WTC11 (cell line): ENCODE measurements around the gene C19orf85. TPM values are rescaled to one million over a fixed set of nuclear protein-coding genes. Genes with fewer than 3 reads are reported as not detected.

Experiments
- ATAC-seq: fragments of 200-7000 bp; cut with Tn5 transposase; 2 replicates; pipeline ENCODE4 v1.10.0; 2021; ENCODE audit warnings: mild to moderate bottlenecking, moderate library complexity
- CTCF ChIA-PET: fragments of 300-600 bp; sonication (Branson Sonifier 250); formaldehyde crosslinking; loops from one replicate; lab custom pipeline; 2021; ENCODE audit warnings: antibody characterized with exemption; lab: Charles Lee
- POLR2A ChIA-PET: fragments of 350-600 bp; sonication (Branson Sonifier 250); formaldehyde crosslinking; loops from one replicate; lab custom pipeline; 2021; ENCODE audit warnings: antibody characterized with exemption; lab: Charles Lee
- DNase-seq: peaks from one replicate; pipeline ENCODE4 v3.0.0; 2021; ENCODE audit warnings: low spot score
- H3K27ac Mint-ChIP-seq: 2 replicates; pipeline ENCODE4 v1.8.0; 2021; ENCODE audit warnings: mixed read lengths
- H3K27me3 Mint-ChIP-seq: 2 replicates; pipeline ENCODE4 v1.8.0; 2021; ENCODE audit warnings: low read depth, mild to moderate bottlenecking, moderate library complexity, mixed read lengths
- H3K36me3 Mint-ChIP-seq: 2 replicates; pipeline ENCODE4 v1.8.0; 2021; ENCODE audit warnings: mixed read lengths
- H3K4me1 Mint-ChIP-seq: 2 replicates; pipeline ENCODE4 v1.8.0; 2022; ENCODE audit warnings: mixed read lengths
- H3K4me3 Mint-ChIP-seq: 2 replicates; pipeline ENCODE4 v1.8.0; 2021; ENCODE audit warnings: mild to moderate bottlenecking, moderate library complexity, mixed read lengths
- H3K9me3 Mint-ChIP-seq: 2 replicates; pipeline ENCODE4 v1.8.0; 2021; ENCODE audit warnings: mixed read lengths
- CDX4 ChIP-seq: fragments of 250-450 bp; sonication (Bioruptor Pico); IDR thresholded peaks from 2 replicates; pipeline ENCODE4 v1.9.0; 2021; ENCODE audit warnings: moderate library complexity, mild to moderate bottlenecking, inconsistent platforms, borderline replicate concordance
- CREB1 ChIP-seq: sonication (generic); formaldehyde crosslinking; IDR thresholded peaks from 2 replicates; pipeline ENCODE4 v1.8.0; 2023; ENCODE audit warnings: mild to moderate bottlenecking, missing genetic modification reagents
- CREM ChIP-seq: sonication (generic); formaldehyde crosslinking; IDR thresholded peaks from 2 replicates; pipeline ENCODE4 v1.8.1; 2022; ENCODE audit warnings: mild to moderate bottlenecking, missing genetic modification reagents, moderate library complexity
- E2F5 ChIP-seq: sonication (generic); formaldehyde crosslinking; IDR thresholded peaks from 2 replicates; pipeline ENCODE4 v1.8.1; 2022; ENCODE audit warnings: mild to moderate bottlenecking, moderate library complexity, missing genetic modification reagents
- EMX1 ChIP-seq: fragments of 250-450 bp; sonication (Bioruptor Pico); IDR thresholded peaks from 2 replicates; pipeline ENCODE4 v1.8.0; 2021; ENCODE audit warnings: mild to moderate bottlenecking
- NFATC4 ChIP-seq: fragments of 250-450 bp; sonication (Bioruptor Pico); IDR thresholded peaks from 2 replicates; pipeline ENCODE4 v1.9.0; 2021; ENCODE audit warnings: mild to moderate bottlenecking
- NR2C2 ChIP-seq: sonication (generic); formaldehyde crosslinking; IDR thresholded peaks from 2 replicates; pipeline ENCODE4 v1.8.0; 2022; ENCODE audit warnings: mild to moderate bottlenecking, missing genetic modification reagents
- NR3C1 ChIP-seq: sonication (generic); formaldehyde crosslinking; conservative IDR thresholded peaks from 2 replicates; pipeline ENCODE4 v1.8.1; 2023; ENCODE audit warnings: low read depth, mild to moderate bottlenecking, missing genetic modification reagents
- PRRX2 ChIP-seq: fragments of 250-450 bp; sonication (Bioruptor Pico); IDR thresholded peaks from 2 replicates; pipeline ENCODE4 v1.8.0; 2021; ENCODE audit warnings: mild to moderate bottlenecking
- RELA ChIP-seq: sonication (generic); formaldehyde crosslinking; IDR thresholded peaks from 2 replicates; pipeline ENCODE4 v1.8.1; 2022; ENCODE audit warnings: missing genetic modification reagents, mild to moderate bottlenecking, borderline replicate concordance
- SOX15 ChIP-seq: fragments of 250-450 bp; sonication (Bioruptor Pico); IDR thresholded peaks from 2 replicates; pipeline ENCODE4 v1.9.0; 2021; ENCODE audit warnings: mild to moderate bottlenecking
- SP1 ChIP-seq: sonication (generic); formaldehyde crosslinking; conservative IDR thresholded peaks from 2 replicates; pipeline ENCODE4 v1.8.1; 2022; ENCODE audit warnings: missing genetic modification reagents
- TEAD1 ChIP-seq: sonication (generic); formaldehyde crosslinking; IDR thresholded peaks from 2 replicates; pipeline ENCODE4 v1.8.0; 2022; ENCODE audit warnings: mild to moderate bottlenecking, missing genetic modification reagents
- TEAD4 ChIP-seq: sonication (generic); formaldehyde crosslinking; IDR thresholded peaks from 2 replicates; pipeline ENCODE4 v1.8.0; 2022; ENCODE audit warnings: mild to moderate bottlenecking, missing genetic modification reagents
- ZNF219 ChIP-seq: sonication (generic); formaldehyde crosslinking; IDR thresholded peaks from 2 replicates; pipeline ENCODE4 v1.8.0; 2023; ENCODE audit warnings: missing genetic modification reagents, mild to moderate bottlenecking, borderline replicate concordance
- ZNF232 ChIP-seq: sonication (generic); formaldehyde crosslinking; IDR thresholded peaks from 2 replicates; pipeline ENCODE4 v1.8.0; 2022; ENCODE audit warnings: mild to moderate bottlenecking, missing genetic modification reagents
- ZNF317 ChIP-seq: sonication (generic); formaldehyde crosslinking; IDR thresholded peaks from 2 replicates; pipeline ENCODE4 v1.8.1; 2023; ENCODE audit warnings: low read depth, mild to moderate bottlenecking, moderate library complexity, missing genetic modification reagents, borderline replicate concordance
- total RNA-seq: library from RNA; stranded (reverse); gene quantifications from 3 replicates; pipeline ENCODE4 v1.2.3, GENCODE V29; 2021
- TF ChIP-seq, protein P1 (sequence below): sonication (generic); formaldehyde crosslinking; IDR thresholded peaks from 2 replicates; pipeline ENCODE4 v1.8.0; 2023; ENCODE audit warnings: missing genetic modification reagents, mild to moderate bottlenecking, borderline replicate concordance
- TF ChIP-seq, protein P2 (sequence below): fragments of 250-450 bp; sonication (Bioruptor Pico); IDR thresholded peaks from 2 replicates; pipeline ENCODE4 v1.9.0; 2021; ENCODE audit warnings: mild to moderate bottlenecking
- TF ChIP-seq, protein P3 (sequence below): sonication (generic); formaldehyde crosslinking; IDR thresholded peaks from 2 replicates; pipeline ENCODE4 v1.8.0; 2022; ENCODE audit warnings: mild to moderate bottlenecking, missing genetic modification reagents

Gene C19orf85
- total RNA-seq, 1 experiment from 2014 or later, result 2.2 TPM

- ATAC-seq, result no peak
Measured at GRCh38 chr19:55485439-55486011, 21.0 kb upstream of the C19orf85 start.

GRCh38 chr19:55484593-55485438, 20.3 kb upstream of the C19orf85 start, which contains the start of gene NAT14:
NAT14 (plus strand) TSS chr19:55485188; CDS start chr19:55485709, 521 bp downstream.
- peak within 1 kb of the TSS; percentile 87 for H3K27ac Mint-ChIP-seq
- no peaks in the 10 kb centered on the region for H3K27me3 Mint-ChIP-seq
- H3K36me3 Mint-ChIP-seq, result no peaks in the 10 kb centered on the region
- DNase-seq (peak; percentile 89), ATAC-seq (peak; percentile 58)
- ChIA-PET POLR2A (interaction anchor here (0.5 to 1.3 kb wide), 5 partner anchors 8 to 163 kb away, joined by 3 to 11 read pairs (median 3); partner anchors contain the start of gene ZNF628), CTCF (interaction anchor here (0.7 to 13.5 kb wide), 9 partner anchors 10 to 596 kb away, joined by 3 to 96 read pairs (median 4); partner anchors contain the start of genes FIZ1, ISOC2 and U2AF2)
- H3K9me3 Mint-ChIP-seq, result no peaks in the 10 kb centered on the region
- peaks cover 23% of the 10 kb centered on the region for H3K4me1 Mint-ChIP-seq
- peak within 1 kb of the TSS; percentile 82 for H3K4me3 Mint-ChIP-seq
- peak; percentile 30; the same call in 1 of the 2 replicates for TF ChIP-seq E2F5 (CRISPR knock-in tag)
- no peak for TF ChIP-seq TEAD4 (CRISPR knock-in tag)
- no peak for TF ChIP-seq NR3C1
- peak; percentile 94 for TF ChIP-seq CREM
- TF ChIP-seq CDX4 (CRISPR knock-in tag), result no peak
- no peak for TF ChIP-seq NR2C2
- TF ChIP-seq, protein P1, sequence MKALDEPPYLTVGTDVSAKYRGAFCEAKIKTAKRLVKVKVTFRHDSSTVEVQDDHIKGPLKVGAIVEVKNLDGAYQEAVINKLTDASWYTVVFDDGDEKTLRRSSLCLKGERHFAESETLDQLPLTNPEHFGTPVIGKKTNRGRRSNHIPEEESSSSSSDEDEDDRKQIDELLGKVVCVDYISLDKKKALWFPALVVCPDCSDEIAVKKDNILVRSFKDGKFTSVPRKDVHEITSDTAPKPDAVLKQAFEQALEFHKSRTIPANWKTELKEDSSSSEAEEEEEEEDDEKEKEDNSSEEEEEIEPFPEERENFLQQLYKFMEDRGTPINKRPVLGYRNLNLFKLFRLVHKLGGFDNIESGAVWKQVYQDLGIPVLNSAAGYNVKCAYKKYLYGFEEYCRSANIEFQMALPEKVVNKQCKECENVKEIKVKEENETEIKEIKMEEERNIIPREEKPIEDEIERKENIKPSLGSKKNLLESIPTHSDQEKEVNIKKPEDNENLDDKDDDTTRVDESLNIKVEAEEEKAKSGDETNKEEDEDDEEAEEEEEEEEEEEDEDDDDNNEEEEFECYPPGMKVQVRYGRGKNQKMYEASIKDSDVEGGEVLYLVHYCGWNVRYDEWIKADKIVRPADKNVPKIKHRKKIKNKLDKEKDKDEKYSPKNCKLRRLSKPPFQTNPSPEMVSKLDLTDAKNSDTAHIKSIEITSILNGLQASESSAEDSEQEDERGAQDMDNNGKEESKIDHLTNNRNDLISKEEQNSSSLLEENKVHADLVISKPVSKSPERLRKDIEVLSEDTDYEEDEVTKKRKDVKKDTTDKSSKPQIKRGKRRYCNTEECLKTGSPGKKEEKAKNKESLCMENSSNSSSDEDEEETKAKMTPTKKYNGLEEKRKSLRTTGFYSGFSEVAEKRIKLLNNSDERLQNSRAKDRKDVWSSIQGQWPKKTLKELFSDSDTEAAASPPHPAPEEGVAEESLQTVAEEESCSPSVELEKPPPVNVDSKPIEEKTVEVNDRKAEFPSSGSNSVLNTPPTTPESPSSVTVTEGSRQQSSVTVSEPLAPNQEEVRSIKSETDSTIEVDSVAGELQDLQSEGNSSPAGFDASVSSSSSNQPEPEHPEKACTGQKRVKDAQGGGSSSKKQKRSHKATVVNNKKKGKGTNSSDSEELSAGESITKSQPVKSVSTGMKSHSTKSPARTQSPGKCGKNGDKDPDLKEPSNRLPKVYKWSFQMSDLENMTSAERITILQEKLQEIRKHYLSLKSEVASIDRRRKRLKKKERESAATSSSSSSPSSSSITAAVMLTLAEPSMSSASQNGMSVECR (CRISPR knock-in tag), result 0 out of 2 replicates have a peak, but pooled peaks have one; percentile 68
- TF ChIP-seq, protein P2, sequence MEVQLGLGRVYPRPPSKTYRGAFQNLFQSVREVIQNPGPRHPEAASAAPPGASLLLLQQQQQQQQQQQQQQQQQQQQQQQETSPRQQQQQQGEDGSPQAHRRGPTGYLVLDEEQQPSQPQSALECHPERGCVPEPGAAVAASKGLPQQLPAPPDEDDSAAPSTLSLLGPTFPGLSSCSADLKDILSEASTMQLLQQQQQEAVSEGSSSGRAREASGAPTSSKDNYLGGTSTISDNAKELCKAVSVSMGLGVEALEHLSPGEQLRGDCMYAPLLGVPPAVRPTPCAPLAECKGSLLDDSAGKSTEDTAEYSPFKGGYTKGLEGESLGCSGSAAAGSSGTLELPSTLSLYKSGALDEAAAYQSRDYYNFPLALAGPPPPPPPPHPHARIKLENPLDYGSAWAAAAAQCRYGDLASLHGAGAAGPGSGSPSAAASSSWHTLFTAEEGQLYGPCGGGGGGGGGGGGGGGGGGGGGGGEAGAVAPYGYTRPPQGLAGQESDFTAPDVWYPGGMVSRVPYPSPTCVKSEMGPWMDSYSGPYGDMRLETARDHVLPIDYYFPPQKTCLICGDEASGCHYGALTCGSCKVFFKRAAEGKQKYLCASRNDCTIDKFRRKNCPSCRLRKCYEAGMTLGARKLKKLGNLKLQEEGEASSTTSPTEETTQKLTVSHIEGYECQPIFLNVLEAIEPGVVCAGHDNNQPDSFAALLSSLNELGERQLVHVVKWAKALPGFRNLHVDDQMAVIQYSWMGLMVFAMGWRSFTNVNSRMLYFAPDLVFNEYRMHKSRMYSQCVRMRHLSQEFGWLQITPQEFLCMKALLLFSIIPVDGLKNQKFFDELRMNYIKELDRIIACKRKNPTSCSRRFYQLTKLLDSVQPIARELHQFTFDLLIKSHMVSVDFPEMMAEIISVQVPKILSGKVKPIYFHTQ (CRISPR knock-in tag), result no peak
- TF ChIP-seq SP1 (CRISPR knock-in tag), result peak; percentile 53; the same call in 1 of the 2 replicates
- TF ChIP-seq PRRX2 (CRISPR knock-in tag), result 0 out of 2 replicates have a peak, but pooled peaks have one; percentile 74
- peak; percentile 83; the same call in 1 of the 2 replicates for TF ChIP-seq EMX1 (CRISPR knock-in tag)
- no peak for TF ChIP-seq TEAD1 (CRISPR knock-in tag)
- TF ChIP-seq RELA, result no peak
- no peak for TF ChIP-seq NFATC4 (CRISPR knock-in tag)
- TF ChIP-seq ZNF317 (CRISPR knock-in tag), result no peak
- no peak for TF ChIP-seq SOX15 (CRISPR knock-in tag)
- no peak for TF ChIP-seq ZNF219 (CRISPR knock-in tag)
- TF ChIP-seq CREB1 (CRISPR knock-in tag), result 0 out of 2 replicates have a peak, but pooled peaks have one; percentile 45

More at GRCh38 chr19:55485439-55486011, 21.0 kb upstream of the C19orf85 start:
- peaks cover 20% of the 10 kb centered on the region for H3K4me1 Mint-ChIP-seq
- peak overlapping the region; percentile 87 for H3K27ac Mint-ChIP-seq
- no peaks in the 10 kb centered on the region for H3K27me3 Mint-ChIP-seq
- POLR2A ChIA-PET, result interaction anchor here (0.5 to 1.3 kb wide), 5 partner anchors 9 to 162 kb away, joined by 3 to 11 read pairs (median 3); partner anchors contain the start of gene ZNF628
- TF ChIP-seq ZNF232, result no peak
- TF ChIP-seq, protein P3, sequence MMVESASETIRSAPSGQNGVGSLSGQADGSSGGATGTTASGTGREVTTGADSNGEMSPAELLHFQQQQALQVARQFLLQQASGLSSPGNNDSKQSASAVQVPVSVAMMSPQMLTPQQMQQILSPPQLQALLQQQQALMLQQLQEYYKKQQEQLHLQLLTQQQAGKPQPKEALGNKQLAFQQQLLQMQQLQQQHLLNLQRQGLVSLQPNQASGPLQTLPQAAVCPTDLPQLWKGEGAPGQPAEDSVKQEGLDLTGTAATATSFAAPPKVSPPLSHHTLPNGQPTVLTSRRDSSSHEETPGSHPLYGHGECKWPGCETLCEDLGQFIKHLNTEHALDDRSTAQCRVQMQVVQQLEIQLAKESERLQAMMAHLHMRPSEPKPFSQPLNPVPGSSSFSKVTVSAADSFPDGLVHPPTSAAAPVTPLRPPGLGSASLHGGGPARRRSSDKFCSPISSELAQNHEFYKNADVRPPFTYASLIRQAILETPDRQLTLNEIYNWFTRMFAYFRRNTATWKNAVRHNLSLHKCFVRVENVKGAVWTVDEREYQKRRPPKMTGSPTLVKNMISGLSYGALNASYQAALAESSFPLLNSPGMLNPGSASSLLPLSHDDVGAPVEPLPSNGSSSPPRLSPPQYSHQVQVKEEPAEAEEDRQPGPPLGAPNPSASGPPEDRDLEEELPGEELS, result 0 out of 2 replicates have a peak, but pooled peaks have one; percentile 29
- TF ChIP-seq, all 79 proteins: peak for 1
- DNase-seq, result no peak
- H3K4me3 Mint-ChIP-seq, result peak overlapping the region; percentile 82
- H3K36me3 Mint-ChIP-seq, result no peaks in the 10 kb centered on the region
- H3K9me3 Mint-ChIP-seq, result no peaks in the 10 kb centered on the region
- CTCF ChIA-PET, result interaction anchor here (1.0 to 13.5 kb wide), 5 partner anchors 9 to 147 kb away, joined by 3 to 96 read pairs (median 4); partner anchors contain the start of gene ISOC2
